Measurements from ENCODE around the gene MT3.
A peak's percentile ranks its signal among the peaks of the same experiment; 100 is the strongest.
"Not testable (repeated sequence)": the region's sequence is repeated elsewhere in the genome, so short reads cannot be mapped to it uniquely, and the experiment has no call there.

MT3 gene

GRCh38 chr16:56610017-56610608, 20.8 kb downstream of the MT3 start:
- DNase-seq, result peak; percentile 71

GRCh38 chr16:56610609-56611111, 21.3 kb downstream of the MT3 start:
- no peak for DNase-seq

DNA sequence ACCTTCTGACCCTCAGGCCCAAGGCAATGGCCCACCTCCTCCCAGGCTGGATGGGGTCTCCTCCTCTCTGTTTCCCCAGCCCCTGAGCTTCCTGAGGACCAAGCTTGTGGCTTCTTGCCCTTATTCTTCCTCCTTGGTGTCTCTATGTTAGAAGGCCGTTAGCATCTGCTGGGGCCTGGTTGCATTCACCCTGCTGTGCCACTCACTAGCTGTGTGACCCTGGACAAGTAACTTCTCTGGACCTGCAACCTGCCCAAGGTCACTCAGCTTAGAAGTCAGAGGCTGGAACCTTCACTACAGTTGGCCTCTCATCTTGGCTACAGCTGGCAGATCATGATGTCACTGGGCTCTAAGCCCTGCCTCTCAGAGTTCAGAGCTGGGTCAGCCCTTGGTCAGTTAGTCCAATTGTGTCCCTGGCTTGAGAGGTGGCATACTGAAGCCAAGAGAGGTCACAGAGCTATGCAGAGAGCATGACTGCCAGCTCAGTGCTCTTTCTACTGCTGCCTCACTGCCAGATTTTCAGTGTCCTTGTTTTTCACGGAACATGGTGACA, 22.0 kb downstream of the MT3 start:
- no peak for DNase-seq

- DNase-seq, result no peak
Measured at GRCh38 chr16:56613706-56614105, 24.4 kb downstream of the MT3 start.

DNA sequence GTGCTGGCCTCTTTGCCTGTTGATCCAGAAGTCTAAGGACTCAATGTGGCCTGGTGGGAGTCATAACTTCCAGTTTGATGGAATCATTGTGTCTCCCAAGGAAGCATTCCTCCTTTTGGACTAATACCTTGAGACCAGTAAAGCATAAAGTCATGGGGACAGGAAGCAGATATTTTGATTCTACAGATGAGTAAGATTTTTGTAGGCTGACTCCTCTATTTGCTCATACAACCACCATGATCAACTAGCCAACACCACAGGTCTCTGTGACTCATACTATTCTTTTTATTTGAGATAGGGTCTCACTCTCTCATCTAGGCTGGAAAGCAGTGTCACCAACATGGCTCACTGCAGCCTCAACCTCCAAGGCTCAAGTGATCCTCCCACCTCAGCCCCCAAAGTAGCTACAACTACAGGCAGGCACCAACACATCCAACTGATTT, 25.2 kb downstream of the MT3 start:
- DNase-seq, result no peak

DNA sequence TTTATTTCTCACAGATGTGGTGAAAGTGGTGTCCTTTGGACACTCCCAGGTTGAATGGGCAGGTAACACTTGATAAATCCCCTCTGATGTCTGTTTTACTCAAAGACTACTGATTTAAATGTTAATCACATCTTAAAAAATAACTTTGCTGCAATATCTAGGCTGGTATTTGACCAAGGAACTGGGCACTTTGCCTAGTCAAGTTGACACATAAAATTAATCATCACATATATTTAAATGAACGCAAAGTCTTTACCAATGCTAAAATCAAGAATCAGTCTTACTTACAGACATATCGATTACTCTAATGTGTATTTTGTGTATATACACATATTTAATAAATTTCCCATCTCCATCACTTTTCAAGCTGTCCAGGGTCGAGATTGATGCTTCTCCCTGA, 26.0 kb downstream of the MT3 start:
- no peak for DNase-seq

- no peak for DNase-seq
Measured at GRCh38 chr16:56616608-56617211, 27.4 kb downstream of the MT3 start.

DNA sequence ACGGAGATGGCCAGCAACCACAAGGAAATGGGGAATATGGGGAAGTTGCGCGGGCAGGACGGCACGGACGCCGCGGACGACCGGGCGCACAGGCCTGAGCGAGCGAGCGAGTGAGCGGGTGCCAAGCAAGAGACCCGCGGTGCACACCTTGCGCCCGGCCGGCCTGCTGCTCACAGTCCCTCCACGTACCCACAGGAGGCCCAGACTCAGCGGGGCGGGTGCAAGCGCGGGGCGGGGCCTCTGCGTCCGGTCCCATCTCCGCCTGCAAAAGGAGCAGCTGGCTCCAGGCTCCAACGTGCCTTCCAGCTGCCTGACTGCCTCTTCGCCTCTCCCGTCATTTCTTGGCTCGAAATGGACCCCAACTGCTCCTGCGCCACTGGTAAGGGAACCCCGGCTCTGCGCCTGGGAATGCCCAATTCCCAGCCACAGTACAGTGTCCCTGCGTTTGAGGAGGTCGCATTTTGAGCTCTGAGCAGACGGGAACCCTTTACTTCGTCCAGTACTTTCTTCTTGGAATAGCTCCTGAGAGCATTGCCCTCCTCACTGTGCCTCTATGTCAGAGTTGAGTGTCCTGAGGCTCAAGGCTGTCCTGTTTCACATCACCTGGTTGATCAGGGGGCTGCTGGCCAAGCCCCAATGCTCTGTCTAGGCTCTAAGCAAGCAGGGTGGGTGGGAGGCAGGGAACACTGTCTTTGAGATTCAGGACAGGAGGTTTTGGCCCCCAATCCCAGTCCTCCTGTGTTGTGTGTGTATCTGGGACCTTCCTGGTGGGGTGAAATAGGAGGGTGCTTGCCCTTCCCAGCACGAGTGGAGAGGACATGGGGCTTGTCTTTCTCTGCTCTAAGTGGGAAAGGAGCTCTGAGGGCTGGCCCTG, 28.1 kb downstream of the MT3 start:
- peak; percentile 77 for DNase-seq

DNA sequence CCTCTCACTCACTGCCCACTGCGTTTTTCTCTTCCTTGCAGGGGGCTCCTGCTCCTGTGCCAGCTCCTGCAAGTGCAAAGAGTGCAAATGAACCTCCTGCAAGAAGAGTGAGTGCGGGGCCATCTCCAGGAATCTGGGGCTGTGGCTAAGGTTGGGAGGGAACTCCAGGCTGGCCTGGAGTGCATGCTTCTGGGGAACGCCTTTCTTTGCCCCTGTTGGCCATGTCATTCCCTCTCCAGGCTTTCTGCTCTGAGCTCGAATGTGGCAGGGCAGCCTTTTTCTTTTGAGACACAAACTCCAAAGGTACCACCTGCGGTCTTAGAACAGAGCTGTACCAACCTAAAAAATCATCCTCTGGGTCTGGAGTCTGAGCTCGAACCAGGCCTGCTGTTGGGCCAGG, 28.8 kb downstream of the MT3 start:
- DNase-seq, result no peak

DNA sequence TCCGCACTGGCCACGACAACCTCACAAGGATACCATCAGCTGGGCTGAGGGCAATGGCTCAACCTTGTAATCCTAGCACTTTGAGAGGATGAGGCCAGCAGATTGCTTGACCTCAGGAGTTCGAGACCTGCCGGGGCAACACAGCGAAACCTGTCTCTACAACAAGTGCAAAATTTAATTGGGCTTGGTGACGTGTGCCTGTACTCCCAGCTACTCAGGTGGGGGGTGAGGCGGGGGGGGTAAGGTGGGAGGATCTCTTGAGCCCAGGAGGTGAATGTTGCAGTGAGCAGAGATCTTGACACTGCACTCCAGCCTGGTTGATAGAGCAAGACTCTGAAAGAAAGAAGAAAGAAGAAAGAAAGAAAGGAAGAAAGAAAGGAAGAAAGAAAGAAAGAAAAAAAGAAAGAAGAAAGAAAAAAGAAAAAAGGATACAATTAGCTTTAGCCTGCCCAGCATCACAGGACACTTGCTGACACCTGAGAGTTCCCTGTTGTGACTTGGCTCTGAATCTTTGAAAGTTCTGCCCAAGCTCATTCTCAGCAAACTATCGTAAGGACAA, 31.1 kb downstream of the MT3 start:
- no peak for DNase-seq

- not testable (repeated sequence) for DNase-seq
Measured at GRCh38 chr16:56621665-56622445, 32.5 kb downstream of the MT3 start.

DNA sequence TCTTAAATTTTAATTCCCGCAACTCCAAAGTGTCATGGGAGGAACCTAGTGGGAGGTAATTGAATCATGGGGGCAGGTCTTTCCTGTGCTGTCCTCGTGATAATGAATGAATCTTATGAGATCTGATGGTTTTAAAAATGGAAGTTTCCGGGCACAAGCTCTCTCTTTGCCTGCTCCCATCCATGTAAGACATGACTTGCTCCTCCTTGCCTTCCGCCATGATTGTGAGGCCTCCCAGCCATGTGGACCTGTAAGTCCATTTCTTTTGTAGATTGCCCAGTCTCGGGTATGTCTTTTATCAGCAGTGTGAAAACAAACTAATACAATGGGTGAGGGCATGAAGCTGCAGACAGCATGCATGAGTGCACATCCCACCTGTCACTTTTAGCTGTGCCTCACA, 33.9 kb downstream of the MT3 start:
- DNase-seq, result not testable (repeated sequence)

DNA sequence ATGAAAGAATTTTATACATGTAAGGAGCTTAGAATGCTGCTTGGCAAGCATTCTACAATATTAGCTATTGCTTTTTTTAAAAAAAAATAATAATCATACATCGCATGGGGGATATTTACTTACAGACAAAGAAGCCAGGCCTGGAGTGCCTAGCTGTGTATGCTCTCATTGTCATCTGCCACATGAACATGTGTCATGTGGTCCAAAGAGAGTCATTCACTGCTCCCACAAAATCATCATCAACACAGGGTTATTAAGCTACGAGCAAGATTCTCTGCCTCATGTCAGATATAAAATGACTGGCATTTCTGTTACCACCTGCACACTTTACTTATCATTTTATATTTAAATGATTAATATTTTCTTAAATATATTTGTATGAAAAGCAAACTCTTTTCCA, 34.3 kb downstream of the MT3 start:
- no peak for DNase-seq

DNA sequence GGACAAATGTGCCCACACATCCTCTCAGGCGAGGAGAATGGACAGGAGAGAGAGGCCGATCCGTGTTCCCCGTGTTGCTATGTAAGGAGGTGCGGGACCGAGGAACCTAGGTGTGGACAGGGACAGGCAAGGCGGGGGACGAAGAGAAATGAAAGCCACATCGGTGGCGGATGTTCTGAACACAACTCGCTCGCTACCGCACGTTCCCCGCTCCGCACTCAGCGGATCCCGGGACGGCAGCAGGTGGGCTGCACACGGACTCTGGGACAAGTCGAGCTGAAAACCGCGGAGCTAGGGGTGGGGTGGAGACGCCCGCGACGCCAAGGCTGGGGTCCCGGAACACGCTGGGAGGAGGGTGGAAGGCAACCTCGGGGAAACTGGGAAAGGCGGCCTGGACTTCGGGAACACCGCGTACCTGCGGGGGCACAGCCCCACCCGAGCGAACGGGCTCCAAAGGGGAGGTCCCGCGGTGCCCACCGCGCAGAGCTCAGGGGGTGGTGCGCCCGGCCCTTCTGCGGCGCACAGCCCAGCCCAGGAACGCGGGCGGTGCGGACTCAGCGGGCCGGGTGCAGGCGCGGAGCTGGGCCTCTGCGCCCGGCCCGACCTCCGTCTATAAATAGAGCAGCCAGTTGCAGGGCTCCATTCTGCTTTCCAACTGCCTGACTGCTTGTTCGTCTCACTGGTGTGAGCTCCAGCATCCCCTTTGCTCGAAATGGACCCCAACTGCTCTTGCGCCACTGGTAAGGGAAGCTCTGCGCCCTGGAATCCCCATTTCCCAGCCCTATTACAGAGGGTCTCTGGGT, 36.0 kb downstream of the MT3 start, which contains the start of gene MT1E:
MT1E (plus strand) TSS at position 642 of the 803 bp plus-strand sequence; CDS start at position 713, 71 bp downstream.
- peak; percentile 37 for DNase-seq

- DNase-seq, result no peak
Measured at GRCh38 chr16:56625943-56626654, 36.8 kb downstream of the MT3 start.

- no peak for DNase-seq
Measured at GRCh38 chr16:56626685-56627084, 37.4 kb downstream of the MT3 start.

DNA sequence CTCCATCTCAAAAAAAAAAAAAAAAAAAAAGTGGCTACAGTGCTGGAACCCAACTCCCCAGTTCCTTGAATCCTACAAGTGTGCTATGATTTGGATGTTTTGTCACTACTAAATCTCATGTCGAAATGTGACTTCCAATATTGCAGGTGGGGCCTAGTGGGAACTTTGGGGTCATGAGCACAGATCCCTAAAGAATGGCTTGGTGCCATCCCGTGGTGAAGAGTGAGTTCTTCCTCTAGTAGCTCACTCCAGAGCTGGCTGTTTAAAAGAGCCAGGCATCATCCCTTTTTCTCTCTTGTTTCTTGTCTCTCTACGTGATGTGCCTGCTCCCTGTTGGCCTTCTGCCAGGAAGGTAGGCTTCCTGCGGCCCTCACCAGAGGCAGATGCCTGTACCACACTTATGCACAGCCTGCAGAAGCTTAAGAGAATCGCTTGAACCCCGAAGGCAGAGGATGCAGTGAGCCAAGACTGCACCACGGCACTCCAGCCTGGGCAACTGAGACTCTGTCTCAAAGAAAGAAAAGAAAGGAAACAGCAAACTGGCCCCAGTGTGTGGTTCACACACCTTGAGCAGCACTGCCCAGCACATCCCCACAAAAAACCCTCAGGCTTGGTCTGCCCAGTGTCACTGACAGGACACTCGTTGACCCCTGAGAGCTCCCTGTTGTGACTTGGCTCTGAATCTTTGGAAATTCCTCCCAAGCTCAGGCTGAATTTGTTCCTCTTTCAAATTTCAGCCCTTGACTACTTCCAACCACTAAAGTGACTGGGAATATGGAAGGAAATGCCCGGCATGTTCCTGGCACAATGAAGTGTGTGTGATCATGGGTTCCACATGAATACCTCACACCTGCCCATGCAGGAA, 39.4 kb downstream of the MT3 start:
- no peak for DNase-seq

DNA sequence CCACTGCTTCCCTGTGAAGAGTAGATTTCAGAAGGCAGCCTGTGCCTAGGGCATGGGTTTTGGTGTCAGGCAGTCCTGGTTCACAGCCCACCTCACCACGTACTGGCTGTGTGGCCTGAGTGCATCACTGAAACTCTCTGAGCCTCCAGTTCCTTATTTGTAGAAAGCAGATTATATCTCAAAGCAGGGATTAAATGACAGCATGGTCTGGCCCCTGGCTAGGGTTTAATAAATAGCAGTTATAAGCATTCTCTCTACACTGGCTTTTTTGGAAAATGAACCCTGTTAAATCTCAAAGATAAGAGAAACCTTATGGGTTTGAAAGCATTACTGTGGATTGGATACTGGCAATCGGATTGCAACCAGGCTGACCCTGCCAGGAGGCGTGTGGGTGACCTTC, 40.2 kb downstream of the MT3 start:
- no peak for DNase-seq

DNA sequence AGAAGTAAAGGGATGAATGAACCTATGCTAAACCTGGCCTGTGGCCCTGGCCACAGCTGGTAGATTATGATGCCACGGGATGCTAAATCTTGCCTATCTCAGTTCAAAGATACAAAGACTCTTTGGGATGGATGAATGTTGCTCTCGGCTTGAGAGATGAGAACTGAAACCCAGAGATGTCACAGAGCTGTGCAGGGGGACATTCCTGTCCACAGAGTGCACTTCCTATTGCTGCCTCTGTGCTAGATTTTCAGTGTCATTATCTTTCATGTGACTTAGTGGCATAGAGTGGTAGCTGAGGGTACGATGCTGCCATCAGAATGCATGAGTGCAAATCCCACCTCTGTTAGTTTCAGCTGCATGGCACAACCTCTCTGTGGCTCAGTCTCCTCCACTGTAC, 40.8 kb downstream of the MT3 start:
- no peak for DNase-seq

- no peak for DNase-seq
Measured at GRCh38 chr16:56631197-56631596, 41.9 kb downstream of the MT3 start.
